B cell (primary cell): ENCODE results near the gene RNF215. TPM values are rescaled to one million over a fixed set of nuclear protein-coding genes. Genes with fewer than 3 reads are reported as not detected.

Experiments used
- ATAC-seq: fragments of 200-7000 bp; cut with Tn5 transposase; one replicate; pipeline ENCODE4 v1.10.0; 2021; ENCODE audit warnings: low read depth, mild to moderate bottlenecking, moderate number of reproducible peaks, moderate library complexity
- CTCF ChIA-PET: fragments of 350-600 bp; sonication (Branson Sonifier 250); formaldehyde crosslinking; loops from one replicate; lab custom pipeline; 2021; ENCODE audit warnings: antibody characterized with exemption, inconsistent platforms; lab: Charles Lee
- POLR2A ChIA-PET: fragments of 350-600 bp; sonication (Branson Sonifier 250); formaldehyde crosslinking; loops from one replicate; lab custom pipeline; 2021; ENCODE audit warnings: antibody characterized with exemption; lab: Charles Lee
- DNase-seq: peaks from one replicate; pipeline ENCODE4 v3.0.0; 2013
- H2AFZ ChIP-seq: 2 replicates; pipeline ENCODE4 v1.6.1; 2012; ENCODE audit warnings: mild to moderate bottlenecking, low read depth, low read length; ENCODE audit not compliant: insufficient read depth, poor library complexity, severe bottlenecking
- H3K27ac ChIP-seq, 2 donors: 1 replicate in 1 of 2; 2 replicates in 1 of 2; pipeline ENCODE4 v1.5.1; 2012 to 2013; ENCODE audit warnings: low read length in 2 of 2, mild to moderate bottlenecking in 2 of 2, moderate library complexity in 1 of 2
- H3K27me3 ChIP-seq, 4 experiments: fragments of 200-600 bp in 1 of 4; sonication (generic) in 1 of 4; replicated peaks in 1 of 4; 1 replicate in 2 of 4; 2 replicates in 2 of 4; pipeline versions ENCODE4 v1.6.1 to v1.7.0; 2013 to 2016; ENCODE audit warnings: low read length in 3 of 4, mild to moderate bottlenecking in 2 of 4, mixed read lengths in 1 of 4, moderate library complexity in 1 of 4; ENCODE audit not compliant: insufficient read depth in 4 of 4, control insufficient read depth in 3 of 4; ENCODE audit errors: control extremely low read depth in 1 of 4
- H3K36me3 ChIP-seq, 2 experiments: replicated peaks in 1 of 2; 1 replicate in 1 of 2; 2 replicates in 1 of 2; pipeline versions ENCODE4 v1.6.1 to v1.7.1; 2013; ENCODE audit warnings: low read length in 1 of 2; ENCODE audit not compliant: insufficient read depth in 2 of 2, control insufficient read depth in 1 of 2; ENCODE audit errors: control extremely low read depth in 1 of 2, extremely low read depth in 1 of 2
- H3K4me1 ChIP-seq, 2 donors: fragments of 200-600 bp in 1 of 2; sonication (generic) in 1 of 2; 1 replicate in 1 of 2; 2 replicates in 1 of 2; pipeline versions ENCODE4 v1.5.1 to v1.6.1; 2013 to 2017; ENCODE audit warnings: low read length in 2 of 2; ENCODE audit not compliant: control insufficient read depth in 2 of 2, insufficient read depth in 2 of 2
- H3K4me2 ChIP-seq: replicated peaks from 2 replicates; pipeline ENCODE3; 2012; ENCODE audit warnings: mild to moderate bottlenecking, low read depth, low read length; ENCODE audit not compliant: poor library complexity, severe bottlenecking
- H3K4me3 ChIP-seq, 5 experiments: fragments of 200-600 bp in 1 of 5; sonication (generic) in 1 of 5; 1 replicate in 3 of 5; 2 replicates in 2 of 5; pipeline versions ENCODE4 v1.5.1 to v1.7.0; 2011 to 2016; ENCODE audit warnings: low read length in 4 of 5, mild to moderate bottlenecking in 4 of 5, low read depth in 2 of 5, control low read depth in 1 of 5, moderate library complexity in 1 of 5; ENCODE audit not compliant: insufficient read depth in 1 of 5; ENCODE audit errors: control extremely low read depth in 1 of 5, extremely low read depth in 1 of 5
- H3K79me2 ChIP-seq: fragments of 200-600 bp; sonication (generic); one replicate; pipeline ENCODE4 v1.6.0; 2016; ENCODE audit warnings: low read length; ENCODE audit not compliant: control insufficient read depth, insufficient read depth
- H3K9ac ChIP-seq: fragments of 200-600 bp; sonication (generic); 2 replicates; pipeline ENCODE4 v1.6.1; 2017; ENCODE audit warnings: mild to moderate bottlenecking, low read length, moderate library complexity
- H3K9me3 ChIP-seq, 3 donors: one replicate each; pipeline versions ENCODE4 v1.6.1 to v1.7.1; 2013; ENCODE audit warnings: low read length in 2 of 3; ENCODE audit not compliant: control insufficient read depth in 2 of 3, insufficient read depth in 1 of 3; ENCODE audit errors: control extremely low read depth in 1 of 3
- H4K20me1 ChIP-seq: 2 replicates; pipeline ENCODE4 v1.6.0; 2012; ENCODE audit warnings: mild to moderate bottlenecking, low read length; ENCODE audit not compliant: insufficient read depth, control insufficient read depth, poor library complexity, severe bottlenecking
- H3K27ac Mint-ChIP-seq: one replicate; pipeline ENCODE4 v1.8.0; 2021; ENCODE audit warnings: mixed read lengths
- H3K27me3 Mint-ChIP-seq: one replicate; pipeline ENCODE4 v1.8.0; 2021; ENCODE audit warnings: mixed read lengths
- H3K4me1 Mint-ChIP-seq: one replicate; pipeline ENCODE4 v1.8.0; 2021; ENCODE audit warnings: mixed read lengths
- H3K4me3 Mint-ChIP-seq: one replicate; pipeline ENCODE4 v1.8.0; 2021; ENCODE audit warnings: mixed read lengths
- H3K9me3 Mint-ChIP-seq: one replicate; pipeline ENCODE4 v1.8.0; 2022; ENCODE audit warnings: mixed read lengths; ENCODE audit not compliant: insufficient read depth
- EZH2 ChIP-seq: IDR thresholded peaks from 2 replicates; pipeline ENCODE4 v1.6.1; 2012; ENCODE audit warnings: borderline replicate concordance, low read depth, mild to moderate bottlenecking, moderate library complexity, low read length; ENCODE audit not compliant: insufficient read depth, poor library complexity, severe bottlenecking
- WGBS: methylation state at CpG from one replicate; pipeline ENCODE4 v1.1.5; 2013; ENCODE audit warnings: missing lambda C conversion rate; ENCODE audit not compliant: insufficient coverage; 5-methylcytosine and 5-hydroxymethylcytosine counted together
- intact Hi-C: fragments of 100-400 bp; cut with micrococcal nuclease; formaldehyde crosslinking; loops from one replicate; pipeline ENCODE4 v1.10.0; 2022
- polyA plus RNA-seq: library from polyadenylated mRNA; depleted of rRNA; stranded (reverse); fragments of >200 nt; gene quantifications from 2 replicates; pipeline ENCODE4 v1.2.3, GENCODE V29; 2012
- total RNA-seq, 2 donors: library from RNA; stranded (reverse); fragments of 120-200 nt in 1 of 2; gene quantifications; 1 replicate in 1 of 2; 2 replicates in 1 of 2; pipeline versions ENCODE4 v1.2.3 to v1.2.4, GENCODE V29; 2013 to 2022
- TF ChIP-seq, protein P1 (sequence below): fragments of 200-600 bp; IDR thresholded peaks from one replicate; pipeline ENCODE4 v1.8.0; 2022; ENCODE audit warnings: antibody characterized with exemption, mild to moderate bottlenecking

Gene RNF215
- total and polyA plus RNA-seq, 2 donors (not counting 1 experiment from before 2014, with no cell fraction given): 8.8 to 18.6 TPM

DNA sequence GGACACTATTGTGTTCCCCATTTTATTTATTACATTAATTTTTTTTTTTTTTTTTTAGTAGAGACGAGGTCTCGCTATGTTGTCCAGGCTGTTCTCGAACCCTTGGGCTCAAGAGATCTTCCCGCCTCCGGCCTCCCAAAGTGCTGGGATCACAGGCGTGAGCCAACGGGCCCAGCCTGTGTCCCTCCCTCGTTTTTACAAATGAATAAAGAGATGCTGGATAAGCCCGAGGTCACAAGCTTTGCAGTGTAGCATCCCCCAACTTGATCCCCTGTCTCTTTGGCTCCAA, 38.1 kb upstream of the RNF215 start:
- Histone ChIP-seq H3K79me2 (peaks cover 11% of the 10 kb centered on the region), H3K4me3 (peak overlapping the region; percentile 13 to 83 (median 80)), H3K36me3 (peaks cover 0 to 2% of the 10 kb centered on the region in 2 experiments), H3K9me3 (peaks cover 0 to 8% (median 0%) of the 10 kb centered on the region in 3 donors), H3K27me3 (no peaks in the 10 kb centered on the region), H3K4me2 (peak overlapping the region; percentile 91), H2AFZ (peak overlapping the region; percentile 79), H3K4me1 (peaks cover 22 to 40% of the 10 kb centered on the region in 2 donors), H3K27ac (peak overlapping the region; percentile 33 to 78), H3K9ac (peak overlapping the region; percentile 93), H4K20me1 (no peaks in the 10 kb centered on the region)
- peak overlapping the region; percentile 94 for H3K4me3 Mint-ChIP-seq
- no peaks in the 10 kb centered on the region for H3K9me3 Mint-ChIP-seq
- POLR2A ChIA-PET: interaction anchor here (0.7 to 2.4 kb wide), 2 partner anchors 12 to 136 kb away, joined by 7 to 16 read pairs; partner anchors contain the start of gene CASTOR1
- peak overlapping the region; percentile 78 for H3K27ac Mint-ChIP-seq
- TF ChIP-seq, protein P1, sequence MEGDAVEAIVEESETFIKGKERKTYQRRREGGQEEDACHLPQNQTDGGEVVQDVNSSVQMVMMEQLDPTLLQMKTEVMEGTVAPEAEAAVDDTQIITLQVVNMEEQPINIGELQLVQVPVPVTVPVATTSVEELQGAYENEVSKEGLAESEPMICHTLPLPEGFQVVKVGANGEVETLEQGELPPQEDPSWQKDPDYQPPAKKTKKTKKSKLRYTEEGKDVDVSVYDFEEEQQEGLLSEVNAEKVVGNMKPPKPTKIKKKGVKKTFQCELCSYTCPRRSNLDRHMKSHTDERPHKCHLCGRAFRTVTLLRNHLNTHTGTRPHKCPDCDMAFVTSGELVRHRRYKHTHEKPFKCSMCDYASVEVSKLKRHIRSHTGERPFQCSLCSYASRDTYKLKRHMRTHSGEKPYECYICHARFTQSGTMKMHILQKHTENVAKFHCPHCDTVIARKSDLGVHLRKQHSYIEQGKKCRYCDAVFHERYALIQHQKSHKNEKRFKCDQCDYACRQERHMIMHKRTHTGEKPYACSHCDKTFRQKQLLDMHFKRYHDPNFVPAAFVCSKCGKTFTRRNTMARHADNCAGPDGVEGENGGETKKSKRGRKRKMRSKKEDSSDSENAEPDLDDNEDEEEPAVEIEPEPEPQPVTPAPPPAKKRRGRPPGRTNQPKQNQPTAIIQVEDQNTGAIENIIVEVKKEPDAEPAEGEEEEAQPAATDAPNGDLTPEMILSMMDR: no peak
- no peak for TF ChIP-seq EZH2
- 23% methylated on average over 9 of the region's 9 CpGs for WGBS
- ATAC-seq (no peak), DNase-seq (no peak)
- CTCF ChIA-PET: interaction anchor here (0.7 to 7.0 kb wide), 7 partner anchors 10 to 162 kb away, joined by 3 to 94 read pairs (median 9); partner anchors contain the start of genes CASTOR1 and RNF215
- intact Hi-C loops: loop anchor here (2.0 to 10.0 kb wide), 4 partner anchors 60 to 1540 kb away; partner anchors contain the start of genes MORC2, TUG1 and ZNRF3
- H3K4me1 Mint-ChIP-seq: peaks cover 48% of the 10 kb centered on the region
- no peaks in the 10 kb centered on the region for H3K27me3 Mint-ChIP-seq
